ENCODE measurements around the gene G3BP2.

DNA sequence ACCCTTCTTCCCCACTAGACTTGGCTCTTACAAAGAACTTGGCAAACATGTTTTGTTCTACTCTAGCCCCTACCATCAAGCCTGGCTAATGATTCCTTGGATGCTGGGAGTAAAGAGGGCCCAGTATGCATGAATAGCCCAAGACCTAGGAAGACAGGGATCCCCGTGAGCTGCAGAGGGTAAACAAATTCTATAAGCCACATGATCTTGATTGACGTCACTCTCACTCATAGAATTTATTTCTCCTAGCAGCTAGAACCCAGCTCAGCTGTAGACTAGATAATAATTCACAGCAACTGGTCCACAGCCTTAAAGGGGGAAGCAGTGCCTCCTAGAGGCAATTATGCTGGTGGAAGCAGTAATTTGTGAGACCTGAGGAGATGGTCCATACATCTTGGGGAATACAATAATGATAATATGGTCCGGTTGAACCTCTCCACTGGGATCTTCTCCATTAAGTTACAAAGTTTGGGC is 35.0 kb upstream of the G3BP2 start:
- TF ChIP-seq CTCF (IDR thresholded peaks at IDR 0.05) (no peak), POLR2AphosphoS5 (IDR thresholded peaks at IDR 0.05) (no peak), POLR2A (IDR thresholded peaks at IDR 0.05) (no peak)
